ENCODE results near the gene SUV39H1.

SUV39H1 gene

GRCh38 chrX:48713847-48714246 is 17.3 kb downstream of the SUV39H1 start:
- H3K79me2 ChIP-seq (ENCODE audit: control insufficient read depth, low read length) = no peaks in the 10 kb centered on the region
- H3K27ac ChIP-seq (ENCODE audit: low read depth, low read length) = no peak overlapping the region
- TF ChIP-seq EZH2phosphoT487 (IDR thresholded peaks at IDR 0.05; ENCODE audit: borderline replicate concordance, low read length) = no peak
- TF ChIP-seq, protein P1, sequence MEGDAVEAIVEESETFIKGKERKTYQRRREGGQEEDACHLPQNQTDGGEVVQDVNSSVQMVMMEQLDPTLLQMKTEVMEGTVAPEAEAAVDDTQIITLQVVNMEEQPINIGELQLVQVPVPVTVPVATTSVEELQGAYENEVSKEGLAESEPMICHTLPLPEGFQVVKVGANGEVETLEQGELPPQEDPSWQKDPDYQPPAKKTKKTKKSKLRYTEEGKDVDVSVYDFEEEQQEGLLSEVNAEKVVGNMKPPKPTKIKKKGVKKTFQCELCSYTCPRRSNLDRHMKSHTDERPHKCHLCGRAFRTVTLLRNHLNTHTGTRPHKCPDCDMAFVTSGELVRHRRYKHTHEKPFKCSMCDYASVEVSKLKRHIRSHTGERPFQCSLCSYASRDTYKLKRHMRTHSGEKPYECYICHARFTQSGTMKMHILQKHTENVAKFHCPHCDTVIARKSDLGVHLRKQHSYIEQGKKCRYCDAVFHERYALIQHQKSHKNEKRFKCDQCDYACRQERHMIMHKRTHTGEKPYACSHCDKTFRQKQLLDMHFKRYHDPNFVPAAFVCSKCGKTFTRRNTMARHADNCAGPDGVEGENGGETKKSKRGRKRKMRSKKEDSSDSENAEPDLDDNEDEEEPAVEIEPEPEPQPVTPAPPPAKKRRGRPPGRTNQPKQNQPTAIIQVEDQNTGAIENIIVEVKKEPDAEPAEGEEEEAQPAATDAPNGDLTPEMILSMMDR (IDR thresholded peaks at IDR 0.05; ENCODE audit: low read depth, low read length, poor library complexity, severe bottlenecking) = no peak
- no peaks in the 10 kb centered on the region; the same call in 1 of the 2 replicates for H3F3A ChIP-seq (ENCODE audit: control insufficient read depth, insufficient read depth)
- no peak overlapping the region for H3K4me3 ChIP-seq (ENCODE audit: low read length)
- no peak overlapping the region for H3K4me2 ChIP-seq (ENCODE audit: low read length)
- no peaks in the 10 kb centered on the region for H3K9me3 ChIP-seq (ENCODE audit: control insufficient read depth, insufficient read depth, low read length)
- H4K20me1 ChIP-seq (ENCODE audit: control insufficient read depth, insufficient read depth, low read depth, low read length) = no peaks in the 10 kb centered on the region
- H3K36me3 ChIP-seq (ENCODE audit: control insufficient read depth, low read length) = no peaks in the 10 kb centered on the region
- no peaks in the 10 kb centered on the region for H3K27me3 ChIP-seq (ENCODE audit: control insufficient read depth, low read length)
- H3K9me2 ChIP-seq (replicated peaks; ENCODE audit: control insufficient read depth, low read length) = no peaks in the 10 kb centered on the region
- H3K4me1 ChIP-seq (ENCODE audit: control insufficient read depth, low read length) = no peaks in the 10 kb centered on the region

DNA sequence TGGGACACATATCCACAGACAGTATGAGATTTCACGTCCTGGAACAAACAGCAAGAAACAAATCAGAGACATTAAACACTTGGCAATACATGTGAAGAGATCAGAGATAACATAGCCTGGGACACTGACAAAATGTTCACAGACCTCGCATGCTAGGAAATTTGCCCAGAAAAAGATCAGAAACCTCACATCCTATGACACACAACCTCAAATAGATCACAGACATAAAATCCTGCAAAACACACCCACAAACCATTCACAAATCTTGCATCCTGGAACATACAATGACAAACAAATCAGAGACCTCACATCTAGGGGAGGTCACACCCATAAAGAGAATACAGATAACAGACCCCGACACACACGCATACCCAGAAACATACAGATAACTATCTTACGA is 18.0 kb downstream of the SUV39H1 start:
- Histone ChIP-seq H3K36me3 (ENCODE audit: control insufficient read depth, low read length) (no peaks in the 10 kb centered on the region), H3K4me2 (ENCODE audit: low read length) (no peak overlapping the region), H3K4me3 (ENCODE audit: low read length) (no peak overlapping the region), H3K27ac (ENCODE audit: low read depth, low read length) (no peak overlapping the region), H3K9me3 (ENCODE audit: control insufficient read depth, insufficient read depth, low read length) (no peaks in the 10 kb centered on the region), H3K9me2 (replicated peaks; ENCODE audit: control insufficient read depth, low read length) (no peaks in the 10 kb centered on the region), H4K20me1 (ENCODE audit: control insufficient read depth, insufficient read depth, low read depth, low read length) (no peaks in the 10 kb centered on the region), H3F3A (ENCODE audit: control insufficient read depth, insufficient read depth) (no peaks in the 10 kb centered on the region; the same call in 1 of the 2 replicates), H3K27me3 (ENCODE audit: control insufficient read depth, low read length) (no peaks in the 10 kb centered on the region), H3K4me1 (ENCODE audit: control insufficient read depth, low read length) (no peaks in the 10 kb centered on the region), H3K79me2 (ENCODE audit: control insufficient read depth, low read length) (no peaks in the 10 kb centered on the region)
- TF ChIP-seq, protein P1 (IDR thresholded peaks at IDR 0.05; ENCODE audit: low read depth, low read length, poor library complexity, severe bottlenecking) = no peak
- TF ChIP-seq EZH2phosphoT487 (IDR thresholded peaks at IDR 0.05; ENCODE audit: borderline replicate concordance, low read length) = no peak

- no peak for TF ChIP-seq EZH2phosphoT487 (IDR thresholded peaks at IDR 0.05; ENCODE audit: borderline replicate concordance, low read length)
- TF ChIP-seq, protein P1 (IDR thresholded peaks at IDR 0.05; ENCODE audit: low read depth, low read length, poor library complexity, severe bottlenecking) = no peak
- no peaks in the 10 kb centered on the region for H3K9me2 ChIP-seq (replicated peaks; ENCODE audit: control insufficient read depth, low read length)
- H3K27ac ChIP-seq (ENCODE audit: low read depth, low read length) = no peak overlapping the region
- H3K4me1 ChIP-seq (ENCODE audit: control insufficient read depth, low read length) = no peaks in the 10 kb centered on the region
- no peaks in the 10 kb centered on the region for H4K20me1 ChIP-seq (ENCODE audit: control insufficient read depth, insufficient read depth, low read depth, low read length)
- no peaks in the 10 kb centered on the region for H3K36me3 ChIP-seq (ENCODE audit: control insufficient read depth, low read length)
- H3K27me3 ChIP-seq (ENCODE audit: control insufficient read depth, low read length) = no peaks in the 10 kb centered on the region
- H3K9me3 ChIP-seq (ENCODE audit: control insufficient read depth, insufficient read depth, low read length) = no peaks in the 10 kb centered on the region
- no peak overlapping the region for H3K4me2 ChIP-seq (ENCODE audit: low read length)
- no peaks in the 10 kb centered on the region; the same call in 1 of the 2 replicates for H3F3A ChIP-seq (ENCODE audit: control insufficient read depth, insufficient read depth)
- no peak overlapping the region for H3K4me3 ChIP-seq (ENCODE audit: low read length)
- H3K79me2 ChIP-seq (ENCODE audit: control insufficient read depth, low read length) = no peaks in the 10 kb centered on the region
Observed at GRCh38 chrX:48715072-48715471, 18.5 kb downstream of the SUV39H1 start.
